SK-N-SH treated with all-trans-retinoic acid at 6 μM for 48 hours (cell line): ENCODE data around the gene SLC37A1.

Experiments
- ATAC-seq: fragments of 200-7000 bp; cut with Tn5 transposase; 3 replicates; pipeline ENCODE4 v1.9.1; 2020; ENCODE audit warnings: mild to moderate bottlenecking, moderate library complexity
- ARNTL ChIP-seq: fragments of 450-650 bp; formaldehyde crosslinking; IDR thresholded peaks from 2 replicates; pipeline ENCODE4 v1.5.0; 2020; ENCODE audit warnings: low read depth, mild to moderate bottlenecking, moderate library complexity, borderline replicate concordance
- BACH2 ChIP-seq: fragments of 250-450 bp; sonication (Bioruptor Pico); IDR thresholded peaks from 2 replicates; pipeline ENCODE4 v1.9.0; 2021; ENCODE audit warnings: mild to moderate bottlenecking, borderline replicate concordance
- CSDC2 ChIP-seq: fragments of 250-450 bp; sonication (Bioruptor Pico); IDR thresholded peaks from 2 replicates; pipeline ENCODE4 v1.5.0; 2020; ENCODE audit warnings: mild to moderate bottlenecking, moderate library complexity
- ESRRG ChIP-seq: fragments of 250-450 bp; sonication (Bioruptor Pico); IDR thresholded peaks from 2 replicates; pipeline ENCODE4 v1.6.1; 2021; ENCODE audit warnings: mild to moderate bottlenecking
- GLIS3 ChIP-seq: fragments of 250-450 bp; sonication (Bioruptor Pico); IDR thresholded peaks from 2 replicates; pipeline ENCODE4 v1.5.0; 2020; ENCODE audit warnings: mild to moderate bottlenecking, moderate library complexity
- ISL1 ChIP-seq: fragments of 250-450 bp; sonication (Bioruptor Pico); IDR thresholded peaks from 2 replicates; pipeline ENCODE4 v2.1.2; 2022; ENCODE audit warnings: mild to moderate bottlenecking, moderate library complexity
- OSR1 ChIP-seq: fragments of 250-450 bp; sonication (Bioruptor Pico); IDR thresholded peaks from 2 replicates; pipeline ENCODE4 v1.8.0; 2022; ENCODE audit warnings: moderate library complexity, mild to moderate bottlenecking, inconsistent platforms
- PPARA ChIP-seq: fragments of 250-450 bp; sonication (Bioruptor Pico); IDR thresholded peaks from 2 replicates; pipeline ENCODE4 v1.5.0; 2020; ENCODE audit warnings: mild to moderate bottlenecking, borderline replicate concordance
- RARB ChIP-seq: fragments of 250-450 bp; sonication (Bioruptor Pico); IDR thresholded peaks from 2 replicates; pipeline ENCODE4 v1.8.0; 2021; ENCODE audit warnings: mild to moderate bottlenecking, moderate library complexity
- SNAI2 ChIP-seq: fragments of 250-450 bp; sonication (Bioruptor Pico); IDR thresholded peaks from 2 replicates; pipeline ENCODE4 v1.5.0; 2020; ENCODE audit warnings: mild to moderate bottlenecking, moderate library complexity
- TOX ChIP-seq: fragments of 250-450 bp; sonication (Bioruptor Pico); IDR thresholded peaks from 2 replicates; pipeline ENCODE4 v1.8.0; 2021; ENCODE audit warnings: mild to moderate bottlenecking, moderate library complexity, borderline replicate concordance
- ZC3H10 ChIP-seq: fragments of 250-450 bp; sonication (Bioruptor Pico); IDR thresholded peaks from 2 replicates; pipeline ENCODE4 v1.5.1; 2021; ENCODE audit warnings: mild to moderate bottlenecking, moderate library complexity
- ZFP3 ChIP-seq: fragments of 250-450 bp; sonication (Bioruptor Pico); IDR thresholded peaks from 2 replicates; pipeline ENCODE4 v1.5.0; 2020; ENCODE audit warnings: mild to moderate bottlenecking, moderate library complexity
- ZFP30 ChIP-seq: fragments of 450-650 bp; formaldehyde crosslinking; IDR thresholded peaks from 2 replicates; pipeline ENCODE4 v1.5.0; 2022; ENCODE audit warnings: mild to moderate bottlenecking, moderate library complexity
- ZNF565 ChIP-seq: fragments of 450-650 bp; formaldehyde crosslinking; conservative IDR thresholded peaks from 2 replicates; pipeline ENCODE4 v1.5.0; 2020; ENCODE audit warnings: low read depth, mild to moderate bottlenecking, moderate library complexity
- ZNF70 ChIP-seq: fragments of 450-650 bp; formaldehyde crosslinking; IDR thresholded peaks from 2 replicates; pipeline ENCODE4 v1.5.0; 2020; ENCODE audit warnings: mild to moderate bottlenecking, moderate library complexity
- TF ChIP-seq, protein P1 (sequence below): fragments of 250-450 bp; sonication (Bioruptor Pico); IDR thresholded peaks from 2 replicates; pipeline ENCODE4 v1.5.1; 2020; ENCODE audit warnings: low read depth, mild to moderate bottlenecking, moderate library complexity
- TF ChIP-seq, protein P2 (sequence below): fragments of 250-450 bp; sonication (Bioruptor Pico); IDR thresholded peaks from 2 replicates; pipeline ENCODE4 v1.8.0; 2021; ENCODE audit warnings: low read depth, mild to moderate bottlenecking, moderate library complexity, borderline replicate concordance
- TF ChIP-seq, protein P3 (sequence below): fragments of 250-450 bp; sonication (Bioruptor Pico); IDR thresholded peaks from 2 replicates; pipeline ENCODE4 v1.8.0; 2020; ENCODE audit warnings: mild to moderate bottlenecking, moderate library complexity, borderline replicate concordance

The SLC37A1 gene

DNA sequence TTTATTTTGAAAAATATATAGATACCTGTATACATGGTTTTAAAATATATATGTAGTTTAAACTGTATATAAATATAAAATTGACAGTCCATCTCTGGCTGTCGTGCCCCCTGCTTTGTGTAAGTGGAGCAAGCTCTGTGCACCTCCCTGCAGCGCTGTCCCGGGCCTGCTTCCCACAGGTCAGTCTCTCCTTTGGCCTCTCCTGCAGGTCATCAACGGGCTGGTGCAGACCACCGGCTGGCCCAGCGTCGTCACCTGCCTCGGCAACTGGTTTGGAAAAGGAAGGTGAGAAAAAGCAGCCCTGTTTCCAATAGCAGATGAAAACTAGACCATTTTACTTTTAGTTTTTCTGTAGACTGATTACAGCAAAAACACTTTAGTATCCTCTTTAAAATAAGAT lies 28.5 kb downstream of the SLC37A1 start:
- no peak for ATAC-seq
- TF ChIP-seq ESRRG (CRISPR knock-in tag) (no peak), CSDC2 (CRISPR knock-in tag) (no peak), ZFP3 (CRISPR knock-in tag) (no peak), ZFP30 (no peak), BACH2 (CRISPR knock-in tag) (no peak), SNAI2 (CRISPR knock-in tag) (no peak), ZNF565 (CRISPR knock-in tag) (no peak), GLIS3 (no peak)
- TF ChIP-seq, protein P1, sequence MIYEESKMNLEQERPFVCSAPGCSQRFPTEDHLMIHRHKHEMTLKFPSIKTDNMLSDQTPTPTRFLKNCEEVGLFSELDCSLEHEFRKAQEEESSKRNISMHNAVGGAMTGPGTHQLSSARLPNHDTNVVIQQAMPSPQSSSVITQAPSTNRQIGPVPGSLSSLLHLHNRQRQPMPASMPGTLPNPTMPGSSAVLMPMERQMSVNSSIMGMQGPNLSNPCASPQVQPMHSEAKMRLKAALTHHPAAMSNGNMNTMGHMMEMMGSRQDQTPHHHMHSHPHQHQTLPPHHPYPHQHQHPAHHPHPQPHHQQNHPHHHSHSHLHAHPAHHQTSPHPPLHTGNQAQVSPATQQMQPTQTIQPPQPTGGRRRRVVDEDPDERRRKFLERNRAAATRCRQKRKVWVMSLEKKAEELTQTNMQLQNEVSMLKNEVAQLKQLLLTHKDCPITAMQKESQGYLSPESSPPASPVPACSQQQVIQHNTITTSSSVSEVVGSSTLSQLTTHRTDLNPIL (CRISPR knock-in tag): no peak

DNA sequence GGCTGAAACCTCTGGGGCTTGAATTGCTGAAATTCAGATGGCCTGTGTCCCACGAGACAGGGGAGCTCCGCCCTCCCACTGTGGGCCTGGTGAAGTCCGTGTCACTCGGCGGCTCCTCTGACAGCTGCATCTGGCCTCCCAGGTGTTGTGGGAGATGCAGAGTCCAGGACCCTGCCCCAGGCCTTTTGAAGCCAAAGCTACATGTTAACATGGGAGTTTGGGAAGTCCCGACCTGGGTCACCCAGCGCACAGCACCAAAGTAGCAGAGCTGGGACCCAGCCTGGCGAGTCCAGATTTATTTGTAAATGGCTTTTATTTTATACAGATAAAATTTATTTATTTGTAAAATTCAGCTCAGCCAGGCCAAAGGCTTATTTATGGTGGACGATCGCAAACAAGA lies 28.9 kb downstream of the SLC37A1 start:
- TF ChIP-seq ZNF565 (CRISPR knock-in tag) (no peak), ZNF70 (CRISPR knock-in tag) (no peak), PPARA (no peak), ESRRG (CRISPR knock-in tag) (no peak), ARNTL (CRISPR knock-in tag) (no peak), ZFP30 (no peak)
- TF ChIP-seq, protein P2, sequence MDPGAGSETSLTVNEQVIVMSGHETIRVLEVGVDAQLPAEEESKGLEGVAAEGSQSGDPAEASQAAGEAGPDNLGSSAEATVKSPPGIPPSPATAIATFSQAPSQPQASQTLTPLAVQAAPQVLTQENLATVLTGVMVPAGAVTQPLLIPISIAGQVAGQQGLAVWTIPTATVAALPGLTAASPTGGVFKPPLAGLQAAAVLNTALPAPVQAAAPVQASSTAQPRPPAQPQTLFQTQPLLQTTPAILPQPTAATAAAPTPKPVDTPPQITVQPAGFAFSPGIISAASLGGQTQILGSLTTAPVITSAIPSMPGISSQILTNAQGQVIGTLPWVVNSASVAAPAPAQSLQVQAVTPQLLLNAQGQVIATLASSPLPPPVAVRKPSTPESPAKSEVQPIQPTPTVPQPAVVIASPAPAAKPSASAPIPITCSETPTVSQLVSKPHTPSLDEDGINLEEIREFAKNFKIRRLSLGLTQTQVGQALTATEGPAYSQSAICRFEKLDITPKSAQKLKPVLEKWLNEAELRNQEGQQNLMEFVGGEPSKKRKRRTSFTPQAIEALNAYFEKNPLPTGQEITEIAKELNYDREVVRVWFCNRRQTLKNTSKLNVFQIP (CRISPR knock-in tag): no peak
- TF ChIP-seq, protein P3, sequence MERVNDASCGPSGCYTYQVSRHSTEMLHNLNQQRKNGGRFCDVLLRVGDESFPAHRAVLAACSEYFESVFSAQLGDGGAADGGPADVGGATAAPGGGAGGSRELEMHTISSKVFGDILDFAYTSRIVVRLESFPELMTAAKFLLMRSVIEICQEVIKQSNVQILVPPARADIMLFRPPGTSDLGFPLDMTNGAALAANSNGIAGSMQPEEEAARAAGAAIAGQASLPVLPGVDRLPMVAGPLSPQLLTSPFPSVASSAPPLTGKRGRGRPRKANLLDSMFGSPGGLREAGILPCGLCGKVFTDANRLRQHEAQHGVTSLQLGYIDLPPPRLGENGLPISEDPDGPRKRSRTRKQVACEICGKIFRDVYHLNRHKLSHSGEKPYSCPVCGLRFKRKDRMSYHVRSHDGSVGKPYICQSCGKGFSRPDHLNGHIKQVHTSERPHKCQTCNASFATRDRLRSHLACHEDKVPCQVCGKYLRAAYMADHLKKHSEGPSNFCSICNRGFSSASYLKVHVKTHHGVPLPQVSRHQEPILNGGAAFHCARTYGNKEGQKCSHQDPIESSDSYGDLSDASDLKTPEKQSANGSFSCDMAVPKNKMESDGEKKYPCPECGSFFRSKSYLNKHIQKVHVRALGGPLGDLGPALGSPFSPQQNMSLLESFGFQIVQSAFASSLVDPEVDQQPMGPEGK (CRISPR knock-in tag): no peak
- ATAC-seq: no peak

DNA sequence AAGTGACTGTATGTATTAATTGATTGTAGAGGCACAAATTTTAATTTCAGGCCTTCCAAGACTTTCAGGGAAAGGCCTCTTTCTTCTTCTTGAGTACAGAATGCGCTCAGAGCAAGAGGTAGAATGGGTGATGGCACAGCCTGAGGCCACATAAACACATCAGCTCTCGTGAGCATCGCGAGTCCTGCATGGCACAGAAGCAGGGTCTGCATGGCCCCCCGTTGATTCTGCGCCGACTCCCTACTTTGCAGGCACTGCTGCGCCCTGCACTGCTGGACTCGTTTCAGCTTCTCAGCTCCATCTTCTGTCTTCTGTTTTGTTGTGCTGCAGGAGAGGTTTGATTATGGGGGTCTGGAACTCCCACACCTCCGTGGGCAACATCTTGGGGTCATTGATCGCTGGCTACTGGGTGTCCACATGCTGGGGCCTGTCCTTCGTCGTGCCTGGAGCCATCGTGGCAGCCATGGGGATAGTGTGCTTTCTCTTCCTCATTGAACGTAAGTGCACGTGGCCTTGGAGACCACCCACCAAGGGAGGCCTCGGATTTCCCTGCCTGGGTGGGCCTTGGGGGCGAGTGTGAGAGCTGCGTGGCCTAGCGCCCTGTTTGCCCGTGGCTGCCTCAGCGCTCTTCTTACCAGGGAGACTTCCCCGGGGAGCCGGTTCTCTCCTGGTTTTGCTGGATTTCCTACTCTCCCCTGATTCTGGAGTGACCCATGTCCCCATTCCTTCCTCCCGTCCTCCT lies 29.6 kb downstream of the SLC37A1 start:
- TF ChIP-seq ESRRG (CRISPR knock-in tag) (no peak), ZNF70 (CRISPR knock-in tag) (no peak), SNAI2 (CRISPR knock-in tag) (no peak), ISL1 (CRISPR knock-in tag) (no peak), OSR1 (no peak), ZFP30 (no peak), ARNTL (CRISPR knock-in tag) (no peak), TOX (CRISPR knock-in tag) (no peak), ZC3H10 (CRISPR knock-in tag) (no peak), BACH2 (CRISPR knock-in tag) (no peak), ZFP3 (CRISPR knock-in tag) (no peak), ZNF565 (CRISPR knock-in tag) (no peak)
- TF ChIP-seq, protein P3 (CRISPR knock-in tag): no peak
- no peak for ATAC-seq

DNA sequence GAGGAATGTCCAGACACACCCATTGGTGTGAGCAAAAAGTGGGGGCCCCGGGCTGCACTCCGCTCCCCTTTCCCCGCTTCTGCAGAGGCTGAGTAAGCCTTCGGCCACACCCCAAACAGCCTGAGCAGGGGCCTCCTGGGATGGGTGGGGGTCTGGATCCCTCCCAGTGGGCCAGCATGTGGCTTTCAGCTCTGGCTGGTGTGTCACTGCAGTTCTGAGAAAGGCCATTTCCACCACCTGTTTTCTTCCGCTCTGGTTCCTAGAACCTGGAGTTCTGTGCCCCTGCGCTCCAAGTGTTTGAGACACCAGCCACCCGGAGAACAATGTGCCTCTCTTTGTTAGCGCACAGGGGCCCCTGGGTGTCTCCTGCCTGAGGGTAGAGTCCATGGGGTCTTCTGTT lies 30.9 kb downstream of the SLC37A1 start:
- ATAC-seq: no peak
- TF ChIP-seq ISL1 (CRISPR knock-in tag): no peak
- TF ChIP-seq GLIS3: no peak
- no peak for TF ChIP-seq CSDC2 (CRISPR knock-in tag)
- no peak for TF ChIP-seq ZC3H10 (CRISPR knock-in tag)
- TF ChIP-seq BACH2 (CRISPR knock-in tag): no peak
- TF ChIP-seq, protein P1 (CRISPR knock-in tag): no peak
- no peak for TF ChIP-seq RARB (CRISPR knock-in tag)
- TF ChIP-seq, all 23 proteins: peak for 0
